T-cell (primary cell): ENCODE data around the gene ABT1. TPM values are rescaled to one million over a fixed set of nuclear protein-coding genes. Genes with fewer than 3 reads are reported as not detected.

ENCODE experiments used
- ATAC-seq, 4 experiments: fragments of 200-7000 bp in 3 of 4; fragments of 150-1000 bp in 1 of 4; cut with Tn5 transposase; replicated peaks in 1 of 4; 1 replicate in 3 of 4; 2 replicates in 1 of 4; pipeline ENCODE4 v1.10.0; 2021; ENCODE audit warnings: moderate library complexity in 3 of 4, mild to moderate bottlenecking in 2 of 4, moderate number of reproducible peaks in 1 of 4
- CTCF ChIA-PET, 2 donors: fragments of 300-600 bp; sonication (Branson Sonifier 250); formaldehyde crosslinking; loops; one replicate each; lab custom pipeline; 2022; ENCODE audit warnings: antibody characterized with exemption in 2 of 2; lab: Charles Lee
- POLR2A ChIA-PET, 2 donors: fragments of 300-600 bp; sonication (Branson Sonifier 250); formaldehyde crosslinking; loops; one replicate each; lab custom pipeline; 2022; ENCODE audit warnings: antibody characterized with exemption in 2 of 2; lab: Charles Lee
- DNase-seq, 35 experiments: peaks; one replicate each; pipeline versions ENCODE4 v3.0.0 to v3.0.0-alpha.2; 2013 to 2023
- H3K27ac ChIP-seq: one replicate; pipeline ENCODE4 v1.5.1; 2013; ENCODE audit warnings: low read length
- H3K27me3 ChIP-seq, 2 experiments: replicated peaks in 1 of 2; 1 replicate in 1 of 2; 2 replicates in 1 of 2; pipeline versions ENCODE4 v1.6.1 to v1.7.0; 2013; ENCODE audit warnings: low read length in 1 of 2, mixed read lengths in 1 of 2; ENCODE audit not compliant: control insufficient read depth in 2 of 2, insufficient read depth in 2 of 2; ENCODE audit errors: extremely low read depth in 1 of 2
- H3K36me3 ChIP-seq, 2 donors: 1 replicate in 1 of 2; 2 replicates in 1 of 2; pipeline versions ENCODE4 v1.6.1 to v1.7.0; 2013; ENCODE audit warnings: low read length in 1 of 2; ENCODE audit not compliant: control insufficient read depth in 2 of 2, insufficient read depth in 1 of 2; ENCODE audit errors: extremely low read depth in 1 of 2
- H3K4me1 ChIP-seq, 2 experiments: 1 replicate in 1 of 2; 2 replicates in 1 of 2; pipeline versions ENCODE4 v1.6.1 to v1.7.0; 2013; ENCODE audit warnings: low read length in 2 of 2, mixed read lengths in 1 of 2; ENCODE audit not compliant: insufficient read depth in 2 of 2, control insufficient read depth in 1 of 2; ENCODE audit errors: extremely low read depth in 1 of 2
- H3K4me3 ChIP-seq, 2 donors: 1 replicate in 1 of 2; 2 replicates in 1 of 2; pipeline versions ENCODE4 v1.5.1 to v1.7.0; 2013; ENCODE audit warnings: mild to moderate bottlenecking in 2 of 2, low read length in 1 of 2, moderate library complexity in 1 of 2; ENCODE audit not compliant: control insufficient read depth in 1 of 2; ENCODE audit errors: extremely low read depth in 1 of 2
- H3K9me3 ChIP-seq: 2 replicates; pipeline ENCODE4 v1.7.0; 2013
- H3K27ac Mint-ChIP-seq, 2 donors: one replicate each; pipeline ENCODE4 v1.8.0; 2020 to 2021; ENCODE audit warnings: mild to moderate bottlenecking in 2 of 2, mixed read lengths in 2 of 2
- H3K27me3 Mint-ChIP-seq, 2 donors: one replicate each; pipeline ENCODE4 v1.8.0; 2021 to 2022; ENCODE audit warnings: mixed read lengths in 2 of 2
- H3K36me3 Mint-ChIP-seq: one replicate; pipeline ENCODE4 v1.8.0; 2021; ENCODE audit warnings: mixed read lengths
- H3K4me1 Mint-ChIP-seq, 3 donors: one replicate each; pipeline ENCODE4 v1.8.0; 2020 to 2022; ENCODE audit warnings: mixed read lengths in 3 of 3, mild to moderate bottlenecking in 1 of 3
- H3K4me3 Mint-ChIP-seq, 3 donors: one replicate each; pipeline ENCODE4 v1.8.0; 2020 to 2022; ENCODE audit warnings: mild to moderate bottlenecking in 3 of 3, mixed read lengths in 3 of 3, moderate library complexity in 3 of 3
- H3K9me3 Mint-ChIP-seq, 3 donors: one replicate each; pipeline ENCODE4 v1.8.0; 2020 to 2022; ENCODE audit warnings: mixed read lengths in 3 of 3
- WGBS: methylation state at CpG from one replicate; pipeline ENCODE4 v1.1.5; 2013; ENCODE audit warnings: missing lambda C conversion rate; ENCODE audit not compliant: insufficient coverage; 5-methylcytosine and 5-hydroxymethylcytosine counted together
- total RNA-seq, 35 experiments: library from RNA in 6 of 35; stranded (reverse) in 6 of 35; fragments of 120-200 nt in 1 of 35; gene quantifications; one replicate each; pipeline versions ENCODE4 v1.2.1 to v1.2.4 and lab custom pipeline; 2013 to 2026

ABT1 gene
- total RNA-seq, 5 donors from 2014 or later (not counting 1 experiment from before 2014, with no cell fraction given), result 27.6 to 36.4 (median 35.6) TPM

- 44% methylated on average over 11 of the region's 16 CpGs for WGBS
- H3K27me3 ChIP-seq, result no peaks in the 10 kb centered on the region
- peaks cover 0 to 1% of the 10 kb centered on the region in 2 donors for H3K27me3 Mint-ChIP-seq
- CTCF ChIA-PET, result interaction anchor here in 1 of 2 donors (0.7 to 1.8 kb wide), 5 partner anchors 11 to 389 kb away, joined by 3 to 10 read pairs (median 3); no protein-coding TSS in a partner anchor
- ATAC-seq, result no peak
- peaks cover 6 to 11% (median 11%) of the 10 kb centered on the region in 3 donors for H3K4me1 Mint-ChIP-seq
- H3K9me3 Mint-ChIP-seq, result no peaks in the 10 kb centered on the region
- no peak overlapping the region for H3K27ac ChIP-seq
- no peaks in the 10 kb centered on the region for H3K9me3 ChIP-seq
- POLR2A ChIA-PET, result interaction anchor here in 1 of 2 donors (0.5 to 0.6 kb wide), 2 partner anchors 15 to 459 kb away, joined by 3 to 5 read pairs; no protein-coding TSS in a partner anchor
- H3K4me3 Mint-ChIP-seq, result no peak overlapping the region
- H3K27ac Mint-ChIP-seq, result peak overlapping the region; percentile 36 to 62
- no peaks in the 10 kb centered on the region for H3K36me3 Mint-ChIP-seq
- peaks cover 17 to 19% of the 10 kb centered on the region in 2 experiments for H3K4me1 ChIP-seq
- peak in 10 of 35 experiments; percentile 19 to 53 (median 26) for DNase-seq
- no peaks in the 10 kb centered on the region for H3K36me3 ChIP-seq
- no peak overlapping the region for H3K4me3 ChIP-seq
These were observed 40.3 kb upstream of the ABT1 start for GRCh38 chr6:26556263-26557070.

GRCh38 chr6:26561533-26562466, 35.0 kb upstream of the ABT1 start:
- 75% methylated on average over 4 of the region's 17 CpGs for WGBS
- Mint-ChIP-seq H3K4me3 (no peak overlapping the region), H3K9me3 (no peaks in the 10 kb centered on the region), H3K27me3 (no peaks in the 10 kb centered on the region), H3K4me1 (peaks cover 0 to 2% (median 0%) of the 10 kb centered on the region in 3 donors), H3K27ac (no peak overlapping the region), H3K36me3 (no peaks in the 10 kb centered on the region)
- Histone ChIP-seq H3K4me1 (no peaks in the 10 kb centered on the region), H3K27me3 (no peaks in the 10 kb centered on the region), H3K9me3 (no peaks in the 10 kb centered on the region), H3K4me3 (no peak overlapping the region), H3K36me3 (no peaks in the 10 kb centered on the region), H3K27ac (no peak overlapping the region)
- CTCF ChIA-PET, result no interaction called here
- no peak for ATAC-seq
- POLR2A ChIA-PET, result no interaction called here
- no peak for DNase-seq

- H3K9me3 Mint-ChIP-seq, result no peaks in the 10 kb centered on the region
- Histone ChIP-seq H3K4me3 (no peak overlapping the region), H3K9me3 (no peaks in the 10 kb centered on the region), H3K4me1 (peaks cover 2 to 3% of the 10 kb centered on the region in 2 experiments), H3K27me3 (no peaks in the 10 kb centered on the region), H3K27ac (no peak overlapping the region), H3K36me3 (no peaks in the 10 kb centered on the region)
- WGBS, result 86% methylated on average over 3 of the region's 6 CpGs
- peaks cover 2 to 7% (median 2%) of the 10 kb centered on the region in 3 donors for H3K4me1 Mint-ChIP-seq
- H3K36me3 Mint-ChIP-seq, result peaks cover 1% of the 10 kb centered on the region
- no peak overlapping the region for H3K27ac Mint-ChIP-seq
- H3K27me3 Mint-ChIP-seq, result peaks cover under 1 to 2% of the 10 kb centered on the region in 2 donors
- ChIA-PET CTCF (interaction anchor here in 1 of 2 donors (0.5 kb wide), 1 partner anchor 22 kb away, joined by 3 read pairs; no protein-coding TSS in a partner anchor), POLR2A (interaction anchor here in 1 of 2 donors (0.5 kb wide), 1 partner anchor 15 kb away, joined by 3 read pairs; no protein-coding TSS in a partner anchor)
- ATAC-seq (no peak), DNase-seq (no peak)
- H3K4me3 Mint-ChIP-seq, result no peak overlapping the region
These were observed 33.3 kb upstream of the ABT1 start for GRCh38 chr6:26563488-26563887.

DNA sequence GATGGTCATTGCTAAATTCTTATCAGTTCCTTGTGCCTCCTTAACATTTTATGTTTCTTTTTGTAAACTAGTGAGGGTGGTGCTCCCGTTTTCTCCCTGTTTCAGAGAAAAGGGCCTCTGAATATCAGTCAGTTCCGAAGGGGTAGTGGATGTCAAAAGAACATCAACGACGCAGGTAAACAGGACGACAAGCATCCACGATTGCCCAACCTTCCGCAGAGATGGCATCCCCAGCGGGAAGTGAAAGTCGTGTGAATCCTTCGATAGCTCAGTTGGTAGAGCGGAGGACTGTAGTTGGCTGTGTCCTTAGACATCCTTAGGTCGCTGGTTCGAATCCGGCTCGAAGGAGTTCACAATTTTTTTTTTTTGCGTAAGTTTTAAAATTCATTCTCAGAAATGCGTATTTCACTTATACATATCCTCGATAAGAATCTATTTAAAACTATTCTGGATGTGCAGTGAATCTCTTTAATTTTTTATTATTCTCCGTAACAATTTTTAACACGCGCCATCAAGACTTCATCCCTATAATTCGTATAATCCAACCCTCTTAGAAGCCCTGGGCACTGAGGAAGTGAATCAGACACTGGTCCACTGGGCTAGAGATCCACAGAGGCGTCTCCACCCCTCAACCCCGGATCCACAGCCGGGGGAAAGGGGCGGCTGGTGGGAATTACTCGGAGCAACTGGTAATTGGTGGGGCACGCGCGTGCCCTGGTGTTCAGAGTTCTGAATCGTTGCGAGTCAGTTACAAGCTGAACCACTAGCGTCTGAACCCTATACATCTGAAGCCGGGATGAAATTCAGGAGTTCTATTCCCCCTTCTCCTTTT, 27.9 kb upstream of the ABT1 start:
- DNase-seq (peak; percentile 89 to 100 (median 98)), ATAC-seq (peak; percentile 77 to 83 (median 82))
- WGBS, result 0% methylated on average over 13 of the region's 34 CpGs
- Mint-ChIP-seq H3K27me3 (peaks cover 4% of the 10 kb centered on the region in 2 donors), H3K4me3 (peak overlapping the region; percentile 92 to 94 (median 93)), H3K4me1 (peaks cover 26 to 33% (median 28%) of the 10 kb centered on the region in 3 donors), H3K36me3 (peaks cover 3% of the 10 kb centered on the region), H3K9me3 (no peaks in the 10 kb centered on the region), H3K27ac (peak overlapping the region; percentile 97 to 98)
- Histone ChIP-seq H3K4me3 (peak overlapping the region; percentile 51 to 79), H3K27me3 (no peaks in the 10 kb centered on the region), H3K27ac (peak overlapping the region; percentile 50), H3K9me3 (no peaks in the 10 kb centered on the region), H3K36me3 (no peaks in the 10 kb centered on the region), H3K4me1 (peaks cover 5 to 19% of the 10 kb centered on the region in 2 experiments)
- ChIA-PET CTCF (interaction anchor here in 1 of 2 donors (0.5 to 4.9 kb wide), 16 partner anchors 8 to 608 kb away, joined by 3 to 31 read pairs (median 5); partner anchors contain the start of gene ABT1), POLR2A (interaction anchor here (0.6 to 1.4 kb wide), 5 partner anchors 14 to 1303 kb away, joined by 3 to 5 read pairs (median 3); no protein-coding TSS in a partner anchor)

GRCh38 chr6:26569433-26569764, 27.4 kb upstream of the ABT1 start:
- no CpG with 5 or more reads among the region's 2 CpGs for WGBS
- H3K9me3 Mint-ChIP-seq, result no peaks in the 10 kb centered on the region
- H3K36me3 Mint-ChIP-seq, result peaks cover 3% of the 10 kb centered on the region
- H3K4me1 Mint-ChIP-seq, result peaks cover 26 to 33% (median 28%) of the 10 kb centered on the region in 3 donors
- ATAC-seq (no peak), DNase-seq (no peak)
- H3K4me3 Mint-ChIP-seq, result peak overlapping the region; percentile 92 to 94 (median 93)
- no peaks in the 10 kb centered on the region for H3K27me3 ChIP-seq
- H3K4me1 ChIP-seq, result peaks cover 5 to 19% of the 10 kb centered on the region in 2 experiments
- H3K27ac ChIP-seq, result peak overlapping the region; percentile 26
- H3K9me3 ChIP-seq, result no peaks in the 10 kb centered on the region
- no peaks in the 10 kb centered on the region for H3K36me3 ChIP-seq
- POLR2A ChIA-PET, result interaction anchor here (0.6 to 1.0 kb wide), 2 partner anchors 410 to 664 kb away, joined by 3 read pairs; no protein-coding TSS in a partner anchor
- peak overlapping the region in 1 of 2 donors; percentile 51 for H3K4me3 ChIP-seq
- H3K27ac Mint-ChIP-seq, result peak overlapping the region; percentile 97 to 98
- CTCF ChIA-PET, result interaction anchor here in 1 of 2 donors (0.6 to 4.9 kb wide), 12 partner anchors 8 to 562 kb away, joined by 3 to 31 read pairs (median 6); partner anchors contain the start of gene ABT1
- peaks cover 4% of the 10 kb centered on the region in 2 donors for H3K27me3 Mint-ChIP-seq
